Loucy (cell line): ENCODE data around the gene S1PR1.

ENCODE experiments used
- EZH2phosphoT487 ChIP-seq: fragments of 200-600 bp; IDR thresholded peaks from 2 replicates; pipeline ENCODE4 v1.6.1; 2018; ENCODE audit warnings: antibody characterized with exemption, mild to moderate bottlenecking, moderate library complexity, borderline replicate concordance
- TF ChIP-seq, protein P1 (sequence below): fragments of 200-600 bp; sonication (generic); conservative IDR thresholded peaks from 2 replicates; pipeline ENCODE4 v1.5.1; 2014; ENCODE audit warnings: mild to moderate bottlenecking, antibody characterized with exemption, low read length

DNA sequence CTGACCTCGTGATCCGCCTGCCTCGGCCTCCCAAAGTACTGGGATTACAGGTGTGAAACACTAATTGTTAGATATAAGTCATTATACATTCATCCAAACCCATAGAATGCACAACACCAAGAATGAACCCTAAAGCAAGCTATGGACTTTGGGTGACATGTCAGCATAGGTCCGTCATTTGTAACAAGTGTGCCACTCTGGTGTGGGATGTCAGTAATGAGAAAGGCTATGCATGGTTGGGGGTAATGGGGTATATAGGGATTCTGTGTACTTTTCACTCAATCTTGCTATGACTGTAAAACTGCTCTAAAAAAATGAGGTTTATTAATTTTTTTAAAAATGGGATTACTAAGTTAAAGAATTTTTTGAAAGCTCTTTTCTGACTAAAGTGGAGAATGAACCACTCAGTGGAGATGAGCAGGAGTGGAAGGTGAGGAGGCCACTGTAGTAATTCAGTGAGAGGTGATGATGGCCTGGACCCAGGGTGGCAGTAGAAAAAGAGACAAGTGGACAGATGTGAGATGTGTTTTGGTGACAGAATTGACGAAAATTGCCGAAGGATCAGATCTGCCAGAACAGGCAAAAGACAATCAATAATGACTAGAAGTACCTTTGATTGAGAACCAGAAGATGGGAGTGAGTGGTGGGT, 21.3 kb upstream of the S1PR1 start:
- TF ChIP-seq, protein P1, sequence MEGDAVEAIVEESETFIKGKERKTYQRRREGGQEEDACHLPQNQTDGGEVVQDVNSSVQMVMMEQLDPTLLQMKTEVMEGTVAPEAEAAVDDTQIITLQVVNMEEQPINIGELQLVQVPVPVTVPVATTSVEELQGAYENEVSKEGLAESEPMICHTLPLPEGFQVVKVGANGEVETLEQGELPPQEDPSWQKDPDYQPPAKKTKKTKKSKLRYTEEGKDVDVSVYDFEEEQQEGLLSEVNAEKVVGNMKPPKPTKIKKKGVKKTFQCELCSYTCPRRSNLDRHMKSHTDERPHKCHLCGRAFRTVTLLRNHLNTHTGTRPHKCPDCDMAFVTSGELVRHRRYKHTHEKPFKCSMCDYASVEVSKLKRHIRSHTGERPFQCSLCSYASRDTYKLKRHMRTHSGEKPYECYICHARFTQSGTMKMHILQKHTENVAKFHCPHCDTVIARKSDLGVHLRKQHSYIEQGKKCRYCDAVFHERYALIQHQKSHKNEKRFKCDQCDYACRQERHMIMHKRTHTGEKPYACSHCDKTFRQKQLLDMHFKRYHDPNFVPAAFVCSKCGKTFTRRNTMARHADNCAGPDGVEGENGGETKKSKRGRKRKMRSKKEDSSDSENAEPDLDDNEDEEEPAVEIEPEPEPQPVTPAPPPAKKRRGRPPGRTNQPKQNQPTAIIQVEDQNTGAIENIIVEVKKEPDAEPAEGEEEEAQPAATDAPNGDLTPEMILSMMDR = no peak
- TF ChIP-seq EZH2phosphoT487 = no peak
